Right lobe of liver (tissue), 6 donors: ENCODE results near the gene ARMH4. TPM values are rescaled to one million over a fixed set of nuclear protein-coding genes. Genes with fewer than 3 reads are reported as not detected.
A peak's percentile ranks its signal among the peaks of the same experiment; 100 is the strongest.

ENCODE experiments used
- ATAC-seq, 4 donors: fragments of 200-7000 bp; cut with Tn5 transposase; one replicate each; pipeline ENCODE4 v1.9.1; 2020; ENCODE audit warnings: mild to moderate bottlenecking in 4 of 4, moderate library complexity in 4 of 4
- DNase-seq, 3 donors: peaks; one replicate each; pipeline ENCODE4 v3.0.0-alpha.2; 2020
- H3K27ac ChIP-seq, 3 donors: fragments of 200-600 bp; one replicate each; pipeline ENCODE4 v1.8.0; 2022
- H3K27me3 ChIP-seq, 2 donors: fragments of 200-600 bp; one replicate each; pipeline ENCODE4 v1.8.0; 2022
- H3K36me3 ChIP-seq, 4 donors: fragments of 200-600 bp; sonication (generic) in 1 of 4; one replicate each; pipeline versions ENCODE4 v1.5.1 to v1.8.0; 2017 to 2022; ENCODE audit warnings: control low read depth in 1 of 4
- H3K4me1 ChIP-seq, 4 donors: fragments of 200-600 bp; sonication (generic) in 1 of 4; one replicate each; pipeline versions ENCODE4 v1.5.1 to v1.8.0; 2017 to 2022; ENCODE audit warnings: control low read depth in 1 of 4
- H3K4me3 ChIP-seq, 3 donors: fragments of 200-600 bp; one replicate each; pipeline ENCODE4 v1.8.0; 2022
- H3K9me3 ChIP-seq, 4 donors: fragments of 200-600 bp; sonication (generic) in 1 of 4; one replicate each; pipeline versions ENCODE4 v1.5.1 to v1.8.0; 2017 to 2022; ENCODE audit warnings: control low read depth in 1 of 4
- POLR2A ChIP-seq: fragments of 450-650 bp; IDR thresholded peaks from one replicate; pipeline ENCODE4 v1.6.1; 2017; ENCODE audit warnings: antibody characterized with exemption, mild to moderate bottlenecking
- WGBS: methylation state at CpG from one replicate; pipeline ENCODE4 v1.1.6; 2018; ENCODE audit warnings: low coverage, low lambda C conversion rate; ENCODE audit not compliant: insufficient coverage; ENCODE audit errors: missing lambda C conversion rate; 5-methylcytosine and 5-hydroxymethylcytosine counted together
- intact Hi-C, 2 donors: fragments of 100-400 bp; cut with DNase I; formaldehyde crosslinking; loops; one replicate each; pipeline versions ENCODE4 v1.11.2 to v1.14.1; 2022
- total RNA-seq, 6 experiments: library from RNA; depleted of rRNA in 2 of 6; stranded (reverse); fragments of >200 nt in 2 of 6; fragmentation: NEBNext Ultra II Directional in 3 of 6; extraction: Animal tissue kit (Norgen Biotek cat#: 25700) in 3 of 6; gene quantifications; one replicate each; pipeline versions ENCODE4 v1.1.0 to v1.2.4, GENCODE V29; 2016 to 2023
- TF ChIP-seq, protein P1 (sequence below), 4 donors: fragments of 200-600 bp in 3 of 4; fragments of 450-650 bp in 1 of 4; IDR thresholded peaks; one replicate each; pipeline versions ENCODE4 v1.5.1 to v1.8.0; 2016 to 2022; ENCODE audit warnings: antibody characterized with exemption in 4 of 4, mild to moderate bottlenecking in 2 of 4
- donor health status: DM: no; HTN: yes; CAD: no.
- donor health status: DM: no; HTN: no; CAD: no.
- donor health status: DM: no; HTN: no; CAD: no.
- donor health status: DM: no; HTN: yes; CAD: no.
- donor health status: DM: no; HTN: yes; CAD: no.

Gene ARMH4
- total RNA-seq, 6 experiments from 2014 or later, result 0.25 to 2.1 (median 0.62) TPM

DNA sequence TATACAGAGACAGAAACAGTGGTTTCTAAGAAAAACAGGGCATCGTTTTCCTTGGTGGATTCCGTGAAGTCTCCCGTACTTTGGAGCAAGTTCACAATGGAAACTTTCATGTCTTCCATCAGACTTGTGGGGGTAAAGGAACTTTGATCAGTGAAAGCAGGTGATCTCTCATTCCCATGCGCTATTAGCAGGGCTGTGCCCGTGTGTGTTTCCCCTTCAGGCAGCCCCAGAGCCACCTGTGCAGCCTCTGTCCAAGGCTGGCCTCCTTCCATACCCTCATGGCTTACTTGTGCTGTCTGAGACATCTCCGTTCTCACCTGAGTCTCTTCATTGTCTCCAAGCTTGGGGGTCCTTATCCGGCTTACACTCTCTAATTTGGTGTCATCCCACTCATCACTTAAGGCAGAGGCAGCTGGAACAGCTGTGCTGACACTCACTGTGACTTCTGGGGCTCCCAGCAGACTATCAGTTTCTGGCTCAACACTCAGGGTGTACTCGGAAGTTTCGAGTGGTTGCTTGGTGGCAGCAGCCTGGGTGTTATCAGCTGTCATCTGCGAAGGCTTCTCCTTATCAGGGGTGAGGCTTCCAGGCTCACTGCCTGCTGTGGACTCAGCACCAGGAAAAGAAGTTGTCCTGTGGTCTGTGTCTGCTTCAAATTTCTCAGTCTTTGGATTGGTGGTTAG, 13.8 kb downstream of the ARMH4 start:
- Histone ChIP-seq H3K27me3 (no peaks in the 10 kb centered on the region), H3K9me3 (no peaks in the 10 kb centered on the region), H3K4me1 (no peaks in the 10 kb centered on the region), H3K36me3 (no peaks in the 10 kb centered on the region), H3K4me3 (no peak overlapping the region), H3K27ac (no peak overlapping the region)
- TF ChIP-seq POLR2A, result no peak
- TF ChIP-seq, protein P1, sequence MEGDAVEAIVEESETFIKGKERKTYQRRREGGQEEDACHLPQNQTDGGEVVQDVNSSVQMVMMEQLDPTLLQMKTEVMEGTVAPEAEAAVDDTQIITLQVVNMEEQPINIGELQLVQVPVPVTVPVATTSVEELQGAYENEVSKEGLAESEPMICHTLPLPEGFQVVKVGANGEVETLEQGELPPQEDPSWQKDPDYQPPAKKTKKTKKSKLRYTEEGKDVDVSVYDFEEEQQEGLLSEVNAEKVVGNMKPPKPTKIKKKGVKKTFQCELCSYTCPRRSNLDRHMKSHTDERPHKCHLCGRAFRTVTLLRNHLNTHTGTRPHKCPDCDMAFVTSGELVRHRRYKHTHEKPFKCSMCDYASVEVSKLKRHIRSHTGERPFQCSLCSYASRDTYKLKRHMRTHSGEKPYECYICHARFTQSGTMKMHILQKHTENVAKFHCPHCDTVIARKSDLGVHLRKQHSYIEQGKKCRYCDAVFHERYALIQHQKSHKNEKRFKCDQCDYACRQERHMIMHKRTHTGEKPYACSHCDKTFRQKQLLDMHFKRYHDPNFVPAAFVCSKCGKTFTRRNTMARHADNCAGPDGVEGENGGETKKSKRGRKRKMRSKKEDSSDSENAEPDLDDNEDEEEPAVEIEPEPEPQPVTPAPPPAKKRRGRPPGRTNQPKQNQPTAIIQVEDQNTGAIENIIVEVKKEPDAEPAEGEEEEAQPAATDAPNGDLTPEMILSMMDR (IDR thresholded peaks at IDR 0.05), result no peak
- ATAC-seq (peak in 1 of 4 donors; percentile 17), DNase-seq (no peak)
- 83% methylated on average over 7 of the region's 10 CpGs for WGBS
- intact Hi-C loops, result no loop called here

DNA sequence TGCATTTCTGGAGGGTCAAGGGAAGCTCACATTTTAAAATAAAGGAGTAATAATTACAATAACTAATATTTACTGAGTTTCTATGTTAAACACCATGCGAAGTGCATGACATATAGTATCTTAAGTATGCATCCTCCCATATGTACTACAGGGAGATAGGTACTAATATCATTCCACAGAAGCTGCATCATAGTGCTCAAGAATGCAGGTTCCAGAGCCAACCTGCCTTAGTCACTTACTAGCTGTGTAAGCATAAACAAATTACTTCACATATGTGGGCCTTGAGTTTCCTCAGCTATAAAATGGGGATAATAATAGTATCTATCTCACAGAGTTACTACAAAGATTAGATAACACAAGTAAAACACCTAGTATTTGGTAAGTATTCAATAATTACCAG, 18.3 kb downstream of the ARMH4 start:
- Histone ChIP-seq H3K4me3 (no peak overlapping the region), H3K36me3 (no peaks in the 10 kb centered on the region), H3K4me1 (peaks cover 0 to 10% (median 3%) of the 10 kb centered on the region in 4 donors), H3K27me3 (no peaks in the 10 kb centered on the region), H3K9me3 (no peaks in the 10 kb centered on the region), H3K27ac (no peak overlapping the region)
- no peak for TF ChIP-seq POLR2A
- TF ChIP-seq, protein P1 (IDR thresholded peaks at IDR 0.05), result no peak
- ATAC-seq, result no peak
- intact Hi-C loops, result no loop called here
- WGBS, result 75% methylated on average over 1 of the region's 1 CpG
- DNase-seq, result no peak

DNA sequence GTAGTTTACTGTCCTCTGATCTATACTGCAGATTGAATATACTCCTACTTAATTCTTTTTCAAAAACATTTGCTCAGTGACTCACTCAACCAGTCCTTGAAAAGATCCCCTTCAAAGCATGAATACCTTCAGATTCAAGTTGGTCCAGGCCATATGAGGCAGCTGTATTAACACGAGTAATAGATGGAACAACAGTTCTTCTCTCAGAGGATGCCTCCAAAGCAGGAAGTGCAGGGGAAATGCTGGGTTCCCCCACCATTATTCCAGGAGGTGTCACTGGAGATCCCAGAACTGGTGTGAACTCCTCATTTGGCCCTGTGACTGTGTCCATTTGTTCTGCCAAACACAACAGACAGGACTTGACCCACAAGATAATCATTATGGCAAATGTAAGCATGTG, 20.6 kb downstream of the ARMH4 start:
- Histone ChIP-seq H3K9me3 (no peaks in the 10 kb centered on the region), H3K4me3 (no peak overlapping the region), H3K36me3 (no peaks in the 10 kb centered on the region), H3K4me1 (peaks cover 0 to 10% (median 3%) of the 10 kb centered on the region in 4 donors), H3K27me3 (no peaks in the 10 kb centered on the region), H3K27ac (no peak overlapping the region)
- intact Hi-C loops, result no loop called here
- WGBS, result 20% methylated on average over 1 of the region's 1 CpG
- peak in 2 of 3 donors; percentile 24 to 54 for DNase-seq
- ATAC-seq, result peak; percentile 81 to 95 (median 88)
- TF ChIP-seq, protein P1 (IDR thresholded peaks at IDR 0.05), result peak in 3 of 4 donors; percentile 11 to 26 (median 20)
- no peak for TF ChIP-seq POLR2A

DNA sequence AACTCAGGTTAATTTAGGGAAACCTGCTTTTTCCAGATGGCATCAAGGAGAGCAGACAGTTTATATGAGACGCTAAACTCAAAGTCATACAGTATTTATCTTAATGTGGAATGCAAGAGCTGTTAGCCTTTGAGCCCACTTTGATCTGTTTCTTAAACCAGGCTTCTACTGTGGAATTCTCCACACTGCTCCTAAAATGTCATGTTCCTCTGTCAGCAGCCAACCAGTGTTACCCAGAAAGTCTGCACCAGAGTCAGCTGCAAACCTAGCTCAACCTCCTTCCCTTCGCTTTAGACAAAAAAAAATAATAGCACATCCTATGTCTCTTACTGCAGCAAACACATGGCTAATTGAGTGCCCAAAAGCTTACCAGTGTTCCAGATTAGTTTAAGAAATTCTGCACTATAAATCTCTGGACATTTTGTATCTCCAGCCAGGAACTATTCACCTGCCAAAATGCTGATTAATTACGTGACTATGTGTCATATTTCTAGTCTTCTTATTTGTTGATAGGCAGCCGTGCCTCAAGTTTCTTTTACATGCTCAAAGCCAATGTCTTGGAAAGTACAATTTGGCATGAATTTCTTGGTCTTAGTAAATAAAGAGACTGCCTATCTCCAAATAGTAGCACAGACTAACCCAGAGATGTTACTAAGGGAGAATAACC, 21.8 kb downstream of the ARMH4 start:
- Histone ChIP-seq H3K27me3 (no peaks in the 10 kb centered on the region), H3K36me3 (no peaks in the 10 kb centered on the region), H3K4me1 (peaks cover 0 to 10% (median 3%) of the 10 kb centered on the region in 4 donors), H3K4me3 (no peak overlapping the region), H3K9me3 (no peaks in the 10 kb centered on the region), H3K27ac (no peak overlapping the region)
- TF ChIP-seq, protein P1 (IDR thresholded peaks at IDR 0.05), result no peak
- 90% methylated on average over 4 of the region's 4 CpGs for WGBS
- intact Hi-C loops, result no loop called here
- no peak for ATAC-seq
- no peak for DNase-seq
